Measurements from ENCODE around the gene HPN.

Gene HPN

GRCh38 chr19:35060160-35060855, 18.8 kb downstream of the HPN start:
- H3K27me3 ChIP-seq (ENCODE audit: control insufficient read depth in 1 of 2, insufficient read depth in 2 of 2, low read length in 2 of 2) = peaks cover 0 to 4% of the 10 kb centered on the region in 2 donors
- no peaks in the 10 kb centered on the region for H3K9me3 ChIP-seq (ENCODE audit: low read length)
- H3K4me1 ChIP-seq (ENCODE audit: insufficient read depth, low read length) = no peaks in the 10 kb centered on the region
- no peak overlapping the region for H3K27ac ChIP-seq (ENCODE audit: low read depth, low read length)
- H3K9ac ChIP-seq (ENCODE audit: low read length) = no peak overlapping the region
- no peak overlapping the region for H3K4me3 ChIP-seq (ENCODE audit: low read depth in 1 of 2, low read length in 2 of 2)
- H3K36me3 ChIP-seq (ENCODE audit: insufficient read depth, low read length) = no peaks in the 10 kb centered on the region

GRCh38 chr19:35061583-35062373, 20.3 kb downstream of the HPN start:
- Histone ChIP-seq H3K4me1 (ENCODE audit: insufficient read depth, low read length) (no peaks in the 10 kb centered on the region), H3K27ac (ENCODE audit: low read depth, low read length) (no peak overlapping the region)

GRCh38 chr19:35062942-35063341, 21.4 kb downstream of the HPN start:
- Histone ChIP-seq H3K36me3 (ENCODE audit: insufficient read depth, low read length) (no peaks in the 10 kb centered on the region), H3K4me1 (ENCODE audit: insufficient read depth, low read length) (no peaks in the 10 kb centered on the region), H3K9ac (ENCODE audit: low read length) (no peak overlapping the region), H3K4me3 (ENCODE audit: low read depth in 1 of 2, low read length in 2 of 2) (no peak overlapping the region), H3K27me3 (ENCODE audit: control insufficient read depth in 1 of 2, insufficient read depth in 2 of 2, low read length in 2 of 2) (no peaks in the 10 kb centered on the region), H3K27ac (ENCODE audit: low read depth, low read length) (no peak overlapping the region), H3K9me3 (ENCODE audit: low read length) (no peaks in the 10 kb centered on the region)

More at GRCh38 chr19:35061583-35062373, 20.3 kb downstream of the HPN start:
- Histone ChIP-seq H3K9me3 (ENCODE audit: low read length) (no peaks in the 10 kb centered on the region), H3K4me3 (ENCODE audit: low read depth in 1 of 2, low read length in 2 of 2) (no peak overlapping the region), H3K27me3 (ENCODE audit: control insufficient read depth in 1 of 2, insufficient read depth in 2 of 2, low read length in 2 of 2) (no peaks in the 10 kb centered on the region), H3K9ac (ENCODE audit: low read length) (no peak overlapping the region), H3K36me3 (ENCODE audit: insufficient read depth, low read length) (no peaks in the 10 kb centered on the region)

- H3K36me3 ChIP-seq (ENCODE audit: insufficient read depth, low read length) = no peaks in the 10 kb centered on the region
- no peak overlapping the region for H3K4me3 ChIP-seq (ENCODE audit: low read depth in 1 of 2, low read length in 2 of 2)
- H3K9ac ChIP-seq (ENCODE audit: low read length) = no peak overlapping the region
- no peak overlapping the region for H3K27ac ChIP-seq (ENCODE audit: low read depth, low read length)
- H3K27me3 ChIP-seq (ENCODE audit: control insufficient read depth in 1 of 2, insufficient read depth in 2 of 2, low read length in 2 of 2) = no peaks in the 10 kb centered on the region
- H3K4me1 ChIP-seq (ENCODE audit: insufficient read depth, low read length) = no peaks in the 10 kb centered on the region
- H3K9me3 ChIP-seq (ENCODE audit: low read length) = no peaks in the 10 kb centered on the region
Observed at GRCh38 chr19:35063940-35064818, 22.7 kb downstream of the HPN start.

GRCh38 chr19:35065574-35065973, 24.1 kb downstream of the HPN start:
- no peak overlapping the region for H3K4me3 ChIP-seq (ENCODE audit: low read depth in 1 of 2, low read length in 2 of 2)
- H3K36me3 ChIP-seq (ENCODE audit: insufficient read depth, low read length) = no peaks in the 10 kb centered on the region
- no peaks in the 10 kb centered on the region for H3K4me1 ChIP-seq (ENCODE audit: insufficient read depth, low read length)
- no peak overlapping the region for H3K27ac ChIP-seq (ENCODE audit: low read depth, low read length)
- H3K27me3 ChIP-seq (ENCODE audit: control insufficient read depth in 1 of 2, insufficient read depth in 2 of 2, low read length in 2 of 2) = no peaks in the 10 kb centered on the region
- H3K9me3 ChIP-seq (ENCODE audit: low read length) = peaks cover 3% of the 10 kb centered on the region
- H3K9ac ChIP-seq (ENCODE audit: low read length) = no peak overlapping the region

GRCh38 chr19:35066121-35066520, 24.6 kb downstream of the HPN start:
- Histone ChIP-seq H3K36me3 (ENCODE audit: insufficient read depth, low read length) (no peaks in the 10 kb centered on the region), H3K9me3 (ENCODE audit: low read length) (peaks cover 4% of the 10 kb centered on the region), H3K9ac (ENCODE audit: low read length) (no peak overlapping the region), H3K4me3 (ENCODE audit: low read depth in 1 of 2, low read length in 2 of 2) (no peak overlapping the region), H3K27me3 (ENCODE audit: control insufficient read depth in 1 of 2, insufficient read depth in 2 of 2, low read length in 2 of 2) (no peaks in the 10 kb centered on the region), H3K4me1 (ENCODE audit: insufficient read depth, low read length) (no peaks in the 10 kb centered on the region), H3K27ac (ENCODE audit: low read depth, low read length) (no peak overlapping the region)

GRCh38 chr19:35066691-35067563, 25.4 kb downstream of the HPN start:
- Histone ChIP-seq H3K9ac (ENCODE audit: low read length) (no peak overlapping the region), H3K36me3 (ENCODE audit: insufficient read depth, low read length) (no peaks in the 10 kb centered on the region), H3K9me3 (ENCODE audit: low read length) (peaks cover 4% of the 10 kb centered on the region), H3K4me3 (ENCODE audit: low read depth in 1 of 2, low read length in 2 of 2) (no peak overlapping the region), H3K27me3 (ENCODE audit: control insufficient read depth in 1 of 2, insufficient read depth in 2 of 2, low read length in 2 of 2) (no peaks in the 10 kb centered on the region), H3K27ac (ENCODE audit: low read depth, low read length) (no peak overlapping the region), H3K4me1 (ENCODE audit: insufficient read depth, low read length) (no peaks in the 10 kb centered on the region)

- H3K36me3 ChIP-seq (ENCODE audit: insufficient read depth, low read length) = no peaks in the 10 kb centered on the region
- peaks cover 4% of the 10 kb centered on the region for H3K9me3 ChIP-seq (ENCODE audit: low read length)
- H3K27ac ChIP-seq (ENCODE audit: low read depth, low read length) = no peak overlapping the region
- H3K4me1 ChIP-seq (ENCODE audit: insufficient read depth, low read length) = no peaks in the 10 kb centered on the region
- no peak overlapping the region for H3K9ac ChIP-seq (ENCODE audit: low read length)
- no peak overlapping the region for H3K4me3 ChIP-seq (ENCODE audit: low read depth in 1 of 2, low read length in 2 of 2)
- H3K27me3 ChIP-seq (ENCODE audit: control insufficient read depth in 1 of 2, insufficient read depth in 2 of 2, low read length in 2 of 2) = no peaks in the 10 kb centered on the region
Observed at GRCh38 chr19:35068941-35069634, 27.6 kb downstream of the HPN start.

GRCh38 chr19:35069696-35070095, 28.2 kb downstream of the HPN start:
- Histone ChIP-seq H3K9me3 (ENCODE audit: low read length) (peaks cover 4% of the 10 kb centered on the region), H3K9ac (ENCODE audit: low read length) (no peak overlapping the region), H3K4me3 (ENCODE audit: low read depth in 1 of 2, low read length in 2 of 2) (no peak overlapping the region), H3K27me3 (ENCODE audit: control insufficient read depth in 1 of 2, insufficient read depth in 2 of 2, low read length in 2 of 2) (no peaks in the 10 kb centered on the region), H3K36me3 (ENCODE audit: insufficient read depth, low read length) (no peaks in the 10 kb centered on the region), H3K4me1 (ENCODE audit: insufficient read depth, low read length) (no peaks in the 10 kb centered on the region), H3K27ac (ENCODE audit: low read depth, low read length) (no peak overlapping the region)

- no peak overlapping the region for H3K27ac ChIP-seq (ENCODE audit: low read depth, low read length)
- H3K9ac ChIP-seq (ENCODE audit: low read length) = no peak overlapping the region
- H3K27me3 ChIP-seq (ENCODE audit: control insufficient read depth in 1 of 2, insufficient read depth in 2 of 2, low read length in 2 of 2) = no peaks in the 10 kb centered on the region
- no peaks in the 10 kb centered on the region for H3K4me1 ChIP-seq (ENCODE audit: insufficient read depth, low read length)
- no peak overlapping the region for H3K4me3 ChIP-seq (ENCODE audit: low read depth in 1 of 2, low read length in 2 of 2)
- no peaks in the 10 kb centered on the region for H3K36me3 ChIP-seq (ENCODE audit: insufficient read depth, low read length)
- H3K9me3 ChIP-seq (ENCODE audit: low read length) = peaks cover 4% of the 10 kb centered on the region
Observed at GRCh38 chr19:35070471-35070870, 28.9 kb downstream of the HPN start.
